ENCODE measurements around the gene MOSMO.
"Not testable (repeated sequence)": the region's sequence is repeated elsewhere in the genome, so short reads cannot be mapped to it uniquely, and the experiment has no call there.

MOSMO gene

GRCh38 chr16:22007509-22008214, at the start of gene MOSMO:
TSS of gene MOSMO (plus strand) at chr16:22008111. CDS start at chr16:22008302, 191 bp downstream.
- DNase-seq, result peak in 1 of 2 experiments; percentile 40

DNA sequence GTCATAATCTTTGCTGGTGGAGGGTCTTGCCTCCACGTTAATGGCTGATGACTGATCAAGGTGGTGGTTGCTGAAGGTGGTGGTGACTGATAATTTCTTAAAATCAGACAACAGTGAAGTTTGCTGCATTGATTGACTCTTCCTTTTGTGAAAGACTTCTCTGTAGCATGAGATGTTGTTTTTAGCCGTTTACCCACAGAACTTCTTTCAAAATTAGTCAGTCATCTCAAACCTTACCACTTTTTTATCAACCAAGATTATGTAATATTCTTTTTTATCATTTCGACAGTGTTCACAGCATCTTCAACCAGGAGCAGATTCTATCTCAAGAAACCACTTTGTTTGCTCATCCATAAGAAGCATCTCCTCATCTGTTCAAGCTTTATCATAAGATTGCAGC, 48.9 kb upstream of the MOSMO start:
- no peak for DNase-seq

DNA sequence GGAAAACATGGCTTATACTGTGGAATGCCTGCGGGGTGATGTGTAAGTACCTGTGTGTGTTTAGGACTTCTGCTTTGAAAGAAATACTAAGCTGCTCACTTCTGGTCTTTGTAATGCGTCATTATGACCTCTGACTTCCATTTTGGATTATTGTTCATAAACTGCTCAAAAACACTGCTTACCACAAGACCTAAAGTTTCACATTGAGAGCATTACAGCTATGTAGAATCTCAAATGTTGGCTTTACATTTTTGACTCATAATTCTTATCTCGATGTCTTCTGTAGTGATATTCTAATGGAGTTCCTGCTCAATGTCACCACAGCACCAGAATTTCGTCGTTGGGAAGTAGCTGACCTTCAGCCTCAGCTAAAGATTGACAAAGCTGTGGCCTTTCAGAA, 45.4 kb upstream of the MOSMO start:
- no peak for DNase-seq

GRCh38 chr16:21963887-21964286, 44.0 kb upstream of the MOSMO start:
- no peak for DNase-seq

DNA sequence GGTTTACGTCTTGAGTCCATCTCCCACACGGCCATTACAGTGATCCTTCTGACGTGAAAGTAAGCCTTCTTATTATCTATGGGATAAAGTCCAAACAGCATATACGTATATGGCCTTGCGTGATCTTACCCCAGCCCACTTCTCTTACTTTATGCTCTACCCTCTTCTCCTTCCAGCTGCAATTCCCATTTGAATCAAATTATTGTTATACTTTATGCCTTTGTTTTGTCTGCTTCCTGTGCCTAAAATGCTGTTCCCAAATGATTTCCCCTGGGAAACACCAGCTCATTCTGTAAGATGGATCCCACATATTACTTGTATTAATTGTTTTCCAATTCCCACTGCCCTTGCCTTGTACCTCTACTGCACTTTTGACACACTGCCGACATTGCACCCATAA, 43.6 kb upstream of the MOSMO start:
- DNase-seq, result no peak

GRCh38 chr16:21971856-21972255, 36.1 kb upstream of the MOSMO start:
- DNase-seq, result no peak

DNA sequence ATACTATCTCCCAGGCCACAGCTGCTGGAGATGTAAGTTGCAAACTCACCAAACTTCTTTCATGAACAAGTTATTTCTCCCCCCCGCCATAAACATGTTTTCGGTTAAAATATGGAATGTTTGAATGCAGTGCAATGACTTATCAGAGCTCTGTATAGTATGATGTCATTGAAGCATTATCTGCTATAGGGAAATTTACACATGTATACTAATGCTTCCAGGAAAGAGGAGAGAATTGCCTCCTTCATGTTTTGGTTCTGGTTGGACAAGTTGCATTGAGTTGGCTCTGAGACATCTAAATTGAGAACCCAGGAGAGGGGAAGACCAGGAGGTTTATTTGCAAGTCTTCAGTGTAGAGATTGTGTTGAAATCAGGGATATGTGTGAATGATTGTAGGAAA, 34.0 kb upstream of the MOSMO start:
- no peak for DNase-seq

DNA sequence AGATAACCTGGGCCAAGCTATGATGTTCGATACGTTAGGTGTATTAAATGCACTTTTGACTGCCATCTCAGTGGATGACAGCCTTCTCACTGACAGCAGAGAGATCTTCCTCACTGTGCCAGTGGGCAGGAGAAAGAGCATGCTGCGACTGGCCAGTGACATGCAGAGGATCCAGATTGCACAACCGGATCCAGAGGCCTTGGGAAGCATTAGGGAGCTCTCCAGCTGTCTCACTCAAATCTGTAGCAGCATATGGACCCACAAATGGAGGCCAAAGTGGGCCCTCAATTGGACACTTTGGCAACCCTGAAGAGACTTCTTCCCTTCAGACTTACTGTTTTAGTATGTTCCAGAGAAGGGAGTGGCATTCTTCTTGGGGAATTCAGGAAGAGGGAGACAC, 27.9 kb upstream of the MOSMO start:
- no peak for DNase-seq

DNA sequence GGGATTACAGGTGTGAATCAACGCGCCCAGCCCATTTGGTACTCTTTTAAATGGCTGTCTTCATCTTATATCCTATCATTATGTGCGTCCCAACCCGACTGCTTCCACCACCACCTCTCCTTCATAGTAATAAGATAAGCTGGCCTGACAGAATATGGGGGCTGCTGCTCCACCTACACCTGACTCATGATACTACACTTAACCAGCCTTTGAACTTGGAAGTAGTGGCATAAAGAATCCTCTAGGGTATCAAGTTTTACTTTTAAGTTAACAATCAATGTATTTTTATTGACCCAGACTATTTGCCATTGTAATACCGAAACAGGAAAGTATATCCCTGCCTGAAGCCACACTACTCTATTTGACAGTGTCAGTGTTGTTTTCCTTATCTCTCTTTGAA, 25.8 kb upstream of the MOSMO start:
- DNase-seq, result no peak

DNA sequence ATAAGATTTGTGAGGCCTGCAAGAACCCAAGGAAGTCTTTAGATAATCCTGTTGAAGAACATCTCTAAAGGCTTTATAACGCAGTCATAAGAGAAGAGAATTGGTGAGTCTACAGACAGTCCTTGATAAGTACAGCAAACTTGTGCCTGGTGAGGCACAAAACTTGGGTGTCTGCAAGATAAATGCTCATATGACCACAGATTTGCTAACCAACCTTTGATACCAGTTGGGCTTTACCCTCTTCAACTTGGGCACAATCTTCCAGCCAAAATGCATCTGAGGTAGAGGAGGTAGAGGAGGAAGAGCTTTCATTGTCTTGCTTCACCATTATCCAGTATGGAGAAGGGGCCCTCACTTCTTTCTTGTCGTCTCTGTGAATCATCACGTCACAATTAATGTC, 23.8 kb upstream of the MOSMO start:
- DNase-seq, result no peak

DNA sequence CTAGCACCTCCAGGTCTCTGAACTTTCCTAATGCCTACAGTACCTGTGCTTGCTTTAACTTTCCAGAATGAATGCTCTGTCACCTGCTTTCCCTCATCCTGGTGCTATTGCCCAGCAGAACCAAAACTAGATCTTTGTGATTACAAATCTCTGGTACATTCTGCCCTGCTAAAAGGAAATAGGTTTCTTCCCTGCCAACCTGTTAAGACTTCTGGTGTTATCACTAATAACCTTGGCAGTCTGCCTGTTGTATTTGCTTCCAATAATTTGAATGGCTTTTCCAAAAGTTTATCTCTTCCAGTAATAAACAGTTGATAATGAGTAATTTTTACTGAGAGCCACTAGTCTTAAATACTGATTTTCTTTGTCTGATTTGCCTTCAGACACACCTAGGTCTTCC, 22.4 kb upstream of the MOSMO start:
- no peak for DNase-seq

- DNase-seq, result no peak
Measured at GRCh38 chr16:21986692-21987246, 21.1 kb upstream of the MOSMO start.

DNA sequence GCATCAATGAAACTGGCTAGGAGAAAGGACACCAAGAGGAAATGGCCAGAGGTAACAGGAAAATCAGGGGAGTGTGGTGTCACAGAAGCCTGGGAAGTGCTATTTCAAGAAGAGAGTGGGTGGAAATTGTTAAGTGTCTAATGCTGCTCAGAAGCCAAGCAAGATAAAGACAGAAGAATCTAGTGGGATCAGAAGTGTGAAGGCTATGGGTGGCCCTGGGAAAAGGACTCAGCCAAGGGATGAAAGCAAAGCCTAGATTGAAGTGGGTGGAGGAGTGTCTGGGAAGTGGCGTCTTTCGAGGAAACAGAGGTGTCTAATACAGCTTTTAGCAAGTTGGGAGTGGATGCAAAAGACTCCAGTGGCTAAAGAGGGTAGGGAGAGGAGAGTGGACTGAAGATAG, 20.4 kb upstream of the MOSMO start:
- no peak for DNase-seq

- DNase-seq, result no peak
Measured at GRCh38 chr16:21989133-21989532, 18.8 kb upstream of the MOSMO start.

- DNase-seq, result no peak
Measured at GRCh38 chr16:21989751-21990150, 18.2 kb upstream of the MOSMO start.

DNA sequence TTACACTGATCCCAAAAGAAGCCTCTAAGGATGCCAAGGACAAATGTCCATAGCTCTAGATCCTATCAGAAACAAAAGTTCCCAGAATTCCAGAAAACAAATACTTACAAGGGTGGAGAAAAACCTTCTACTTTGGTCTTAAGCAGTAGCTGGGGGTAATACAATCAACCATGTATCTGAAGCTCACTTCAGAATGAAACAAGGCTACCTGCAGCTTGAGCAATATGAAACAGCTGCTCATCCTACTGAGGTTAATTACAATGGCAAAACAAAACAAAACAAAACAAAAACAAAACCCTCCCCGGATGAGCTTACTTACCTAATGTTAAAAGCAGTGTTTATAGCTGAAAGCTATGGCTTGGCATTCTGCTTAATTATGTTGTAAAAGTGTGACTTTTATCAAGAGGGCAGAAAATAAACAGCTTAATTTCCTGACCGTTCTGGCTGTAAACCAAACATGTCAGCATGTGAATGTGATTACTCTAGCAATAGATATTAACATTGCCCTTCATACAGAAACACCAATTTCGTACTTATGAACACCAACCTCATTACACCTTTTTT, 17.4 kb upstream of the MOSMO start:
- no peak for DNase-seq

- DNase-seq, result no peak
Measured at GRCh38 chr16:21991621-21992020, 16.3 kb upstream of the MOSMO start.

DNA sequence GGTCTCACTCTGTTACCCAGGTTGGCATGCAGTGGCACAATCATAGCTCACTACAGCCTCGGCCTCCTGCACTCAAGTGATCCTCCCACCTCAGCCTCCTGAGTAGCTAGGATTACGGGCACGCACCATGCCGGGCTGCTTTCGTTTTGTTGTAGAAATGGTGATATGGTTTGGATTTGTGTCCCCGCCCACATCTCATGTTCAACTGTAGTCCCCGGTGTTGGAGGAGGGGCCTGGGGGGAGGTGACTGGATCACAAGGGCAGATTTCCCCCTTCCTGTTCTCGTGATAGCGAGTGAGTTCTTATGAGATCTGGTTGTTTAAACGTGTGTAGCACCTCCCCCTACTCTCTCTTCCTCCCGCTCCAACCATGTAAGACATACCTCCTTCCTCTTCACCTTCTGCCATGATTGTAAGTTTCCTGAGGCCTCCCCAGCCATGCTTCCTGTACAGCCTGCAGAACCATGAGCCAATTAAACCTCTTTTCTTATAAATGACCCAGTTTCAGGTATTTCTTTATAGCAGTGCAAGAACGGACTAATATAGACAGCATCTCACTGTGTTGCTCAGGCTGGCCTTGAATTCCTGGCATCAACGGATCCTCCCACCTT, 12.9 kb upstream of the MOSMO start:
- DNase-seq, result no peak

DNA sequence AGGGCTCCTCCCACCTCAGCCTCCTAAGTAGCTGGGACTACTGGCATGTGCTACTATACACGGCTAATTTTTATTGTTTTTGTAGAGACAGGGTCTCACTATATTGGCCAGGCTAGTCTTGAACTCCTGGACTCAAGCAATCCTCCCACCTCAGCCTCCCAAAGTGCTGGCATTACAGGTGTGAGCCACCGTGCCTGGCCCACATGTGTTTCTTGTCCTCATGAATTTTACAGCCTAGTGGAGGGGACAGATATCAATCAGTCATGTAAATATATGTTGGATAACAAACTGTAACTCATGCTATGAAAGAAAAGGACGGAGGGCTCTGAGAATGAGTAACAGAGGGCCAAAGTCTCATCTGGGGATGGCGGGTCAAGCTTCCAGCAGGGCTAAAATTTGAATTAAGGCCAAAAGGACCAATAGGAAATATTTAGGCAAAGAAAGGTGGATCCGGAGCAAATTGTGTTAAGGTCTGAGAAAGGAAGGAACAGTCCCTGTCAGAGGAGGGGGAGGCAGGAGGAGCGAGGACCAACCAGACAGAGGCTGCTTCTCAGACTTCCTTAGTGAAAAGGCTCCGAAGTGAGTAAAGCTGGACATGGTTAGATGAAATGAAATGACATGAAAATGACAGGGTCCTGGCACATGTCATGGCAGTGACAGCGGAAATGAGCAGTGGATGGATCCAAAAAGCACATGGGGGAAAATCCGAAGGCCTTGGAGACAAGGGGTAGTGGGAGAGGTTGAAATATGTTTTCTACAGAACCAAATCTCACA, 10.8 kb upstream of the MOSMO start:
- DNase-seq, result no peak

DNA sequence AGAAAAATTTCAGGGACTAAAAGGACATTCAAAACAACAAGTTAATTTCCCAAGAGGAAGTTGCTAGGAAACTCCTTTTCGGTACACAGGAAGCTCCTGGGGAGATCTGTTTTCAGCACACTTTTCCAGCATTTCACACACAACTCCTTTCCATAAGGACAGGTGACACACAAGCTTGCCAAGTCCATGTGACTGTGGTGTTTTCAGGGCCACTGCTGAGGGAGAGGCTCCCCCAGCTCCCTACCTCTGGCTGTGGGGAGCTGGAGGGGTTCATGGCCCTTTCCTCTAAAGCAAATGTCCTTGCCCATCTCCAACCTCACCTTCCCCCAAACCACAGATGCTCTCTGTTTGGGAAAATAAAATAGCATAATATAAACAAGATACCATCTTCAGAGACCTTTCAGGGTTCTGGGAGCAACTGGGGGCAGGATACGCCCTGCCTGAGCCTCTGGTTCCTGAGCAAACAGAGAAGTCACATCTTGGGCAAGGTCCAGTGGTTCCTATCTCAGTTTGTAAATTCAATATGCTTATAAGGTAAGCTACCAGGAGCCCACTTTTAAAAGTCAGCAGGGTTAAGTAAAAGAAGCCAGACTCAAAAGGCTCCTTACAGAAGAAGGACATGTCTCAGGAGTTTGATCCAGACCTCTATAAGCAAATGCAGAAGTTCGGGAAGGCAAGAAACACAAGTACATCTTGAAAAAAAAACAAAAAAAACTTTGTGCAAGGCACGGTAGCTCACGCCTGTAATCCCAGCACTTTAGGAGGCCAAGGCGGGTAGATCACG, 10.0 kb upstream of the MOSMO start:
- no peak for DNase-seq

DNA sequence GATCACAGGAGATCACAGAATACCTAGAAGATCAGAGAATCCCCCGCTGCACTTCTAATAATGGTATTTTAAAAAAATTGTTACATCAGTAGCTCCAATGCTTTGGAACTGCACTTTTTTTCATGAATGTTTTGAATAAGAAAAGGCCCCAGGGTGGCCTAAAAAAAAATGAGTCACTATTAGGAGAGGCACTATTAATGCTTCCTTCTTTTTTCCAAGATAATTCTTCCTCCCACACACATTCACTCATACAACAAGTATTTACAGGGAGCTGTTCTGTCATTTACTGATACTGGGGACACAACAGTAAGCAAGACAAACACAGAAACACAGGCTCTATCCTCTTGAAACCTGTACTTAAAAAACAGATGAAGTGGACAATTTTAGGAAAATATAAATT, 6.3 kb upstream of the MOSMO start:
- DNase-seq, result no peak

DNA sequence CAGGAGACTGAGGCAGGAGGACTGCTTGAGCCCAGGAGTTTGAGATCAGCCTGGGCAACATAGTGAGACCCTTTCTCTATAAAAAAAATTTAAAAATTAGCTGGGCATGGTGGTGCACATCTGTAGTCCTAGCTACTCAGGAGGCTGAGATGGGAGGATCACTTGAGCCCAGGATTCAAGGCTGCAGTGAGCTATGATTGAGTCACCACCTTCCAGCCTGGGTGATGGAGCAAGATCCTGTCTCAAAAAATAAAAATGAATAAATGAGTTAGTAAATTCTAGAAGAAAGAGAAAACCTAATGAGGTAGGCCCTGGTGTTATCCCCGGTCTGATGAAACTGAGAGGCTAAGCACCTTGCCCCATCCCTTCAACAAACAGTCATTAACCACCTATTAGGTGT, 5.9 kb upstream of the MOSMO start:
- DNase-seq, result not testable (repeated sequence)

DNA sequence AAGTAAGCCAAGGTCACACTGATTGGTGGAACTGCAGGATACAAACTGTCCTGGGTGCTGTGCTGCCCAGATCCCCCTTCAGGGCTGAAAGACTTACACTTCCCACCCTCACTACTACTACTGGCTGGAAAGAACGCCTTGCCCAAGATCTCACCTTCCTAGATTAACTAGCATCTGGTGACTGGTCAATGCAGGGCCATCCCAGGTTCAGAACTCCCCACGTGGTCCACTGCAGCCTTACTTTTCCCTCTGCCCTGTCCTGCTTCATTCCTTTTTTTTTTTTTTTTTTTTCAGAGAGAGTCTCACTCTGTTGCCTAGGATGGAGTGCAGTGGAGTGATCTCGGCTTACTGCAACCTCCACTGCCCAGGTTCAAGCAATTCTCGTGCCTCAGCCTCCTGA, 4.7 kb upstream of the MOSMO start:
- DNase-seq, result no peak
